HG02840 (cell line): ENCODE measurements around the gene BPIFB2.

Experiments used
- ATAC-seq: cut with Tn5 transposase; IDR thresholded peaks from one replicate; pipeline ENCODE4 v1.9.1; 2021; ENCODE audit warnings: mild to moderate bottlenecking, moderate library complexity, moderate number of reproducible peaks; ENCODE audit not compliant: unreplicated experiment, low FRiP score

BPIFB2 gene

GRCh38 chr20:33062105-33062824, 54.8 kb downstream of the BPIFB2 start:
- ATAC-seq: no peak

DNA sequence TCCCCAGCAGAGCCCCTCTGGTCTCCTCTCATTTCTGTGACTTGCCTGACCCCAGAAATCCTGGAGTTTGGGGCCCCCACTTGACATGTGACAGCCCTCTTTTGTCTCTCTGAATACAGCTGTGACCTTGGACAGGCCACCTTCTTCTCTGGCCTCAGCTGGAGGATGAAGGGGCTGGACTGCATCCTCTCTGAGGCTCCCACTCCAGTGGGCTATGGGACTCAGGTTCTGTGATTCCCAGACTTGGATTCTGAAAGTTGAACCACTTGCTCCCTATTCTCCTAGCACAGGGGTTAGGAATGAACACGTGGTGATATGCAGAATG, 55.3 kb downstream of the BPIFB2 start:
- no peak for ATAC-seq

GRCh38 chr20:33063271-33063670, 55.8 kb downstream of the BPIFB2 start:
- no peak for ATAC-seq

- ATAC-seq: no peak
Measured at GRCh38 chr20:33064572-33065287, 57.2 kb downstream of the BPIFB2 start.

GRCh38 chr20:33065785-33066184, 58.3 kb downstream of the BPIFB2 start:
- no peak for ATAC-seq

GRCh38 chr20:33067806-33068205, 60.3 kb downstream of the BPIFB2 start:
- ATAC-seq: no peak

- ATAC-seq: no peak
Measured at GRCh38 chr20:33068251-33068939, 60.9 kb downstream of the BPIFB2 start.

DNA sequence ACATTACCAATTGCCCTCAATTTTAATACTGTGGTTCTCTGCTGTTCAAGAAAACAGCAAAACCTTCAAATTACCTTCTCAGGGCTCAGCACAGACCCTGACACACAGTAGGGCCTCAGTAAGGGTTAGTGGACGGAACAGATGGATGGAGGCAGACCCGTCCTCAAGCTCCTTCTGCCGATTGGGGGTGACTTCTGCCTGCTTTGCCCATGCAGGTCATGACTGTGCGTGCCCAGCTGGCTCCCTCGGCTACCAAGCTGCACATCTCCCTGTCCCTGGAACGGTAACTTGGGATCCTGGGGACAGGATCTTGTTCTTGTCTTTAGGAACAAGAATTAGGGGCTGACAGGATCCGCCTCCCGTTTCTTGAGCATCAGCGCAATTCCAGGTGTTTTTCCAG, 62.2 kb downstream of the BPIFB2 start:
- ATAC-seq: no peak

DNA sequence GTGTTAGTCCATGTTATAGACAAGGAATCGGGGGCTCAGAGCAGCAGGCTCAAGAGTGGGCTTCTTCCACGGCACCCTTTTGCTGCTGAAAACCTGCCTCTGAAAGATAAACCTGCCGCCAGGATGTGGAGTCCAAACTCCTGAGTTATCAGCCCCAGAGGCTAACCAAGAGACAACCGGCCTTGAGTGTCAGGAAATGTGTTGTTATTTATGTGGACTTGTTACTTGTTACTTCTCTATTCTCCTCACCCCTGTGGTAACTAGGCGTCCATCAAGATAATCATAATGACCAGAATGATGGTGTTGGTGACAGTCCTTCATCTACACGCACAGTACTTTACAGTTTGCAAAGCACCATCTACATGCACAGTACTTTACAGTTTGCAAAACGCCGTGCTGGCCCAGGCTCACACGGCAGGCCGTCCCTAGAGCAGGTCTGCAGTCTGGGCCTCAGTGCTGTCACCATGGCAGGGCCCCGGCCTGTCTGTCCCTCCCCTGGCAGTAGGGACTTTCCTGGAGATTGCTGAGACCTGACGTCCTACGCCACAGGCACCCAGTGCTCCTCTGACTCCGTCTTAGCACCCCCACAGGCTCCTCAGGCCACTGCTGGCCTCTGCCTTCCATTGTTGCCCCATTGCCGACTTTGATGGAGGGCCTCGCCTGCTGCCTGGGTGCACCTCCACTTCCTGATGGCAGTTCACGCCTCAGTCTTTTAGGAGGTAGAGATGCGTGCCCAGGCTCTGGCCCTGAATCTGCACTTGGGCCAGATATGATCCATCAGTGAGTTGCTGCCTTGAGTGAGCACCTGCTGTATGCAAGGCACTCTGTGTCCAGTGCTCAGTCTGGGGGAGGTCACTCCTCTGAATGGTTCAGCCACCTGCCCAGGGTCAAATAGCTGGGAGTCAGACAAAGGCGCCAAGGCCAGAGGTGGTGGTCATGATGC, 62.9 kb downstream of the BPIFB2 start:
- no peak for ATAC-seq

- ATAC-seq: no peak
Measured at GRCh38 chr20:33071198-33071597, 63.7 kb downstream of the BPIFB2 start.

- ATAC-seq: no peak
Measured at GRCh38 chr20:33072362-33072761, 64.9 kb downstream of the BPIFB2 start.

DNA sequence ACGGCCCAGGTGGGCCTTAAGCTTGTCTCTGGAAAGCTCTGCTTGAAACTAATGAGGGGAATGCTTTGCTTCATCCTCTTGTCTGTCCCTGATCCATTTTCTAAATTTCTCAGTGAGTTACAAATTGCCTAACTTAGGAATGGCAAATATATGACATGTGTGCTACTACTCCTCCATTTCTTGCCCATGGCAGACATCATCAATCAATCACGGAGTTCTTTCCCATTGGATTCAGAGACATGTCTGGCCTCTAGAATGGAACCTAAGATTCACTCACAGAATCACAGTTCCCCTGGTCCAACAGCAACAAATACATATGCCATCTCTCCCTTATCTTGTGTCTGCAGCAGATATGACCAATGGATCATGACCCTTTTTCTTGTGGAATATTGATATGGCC, 65.3 kb downstream of the BPIFB2 start:
- no peak for ATAC-seq
